Colonic mucosa (tissue), 4 donors: ENCODE data around the gene BET1L. TPM values are rescaled to one million over a fixed set of nuclear protein-coding genes. Genes with fewer than 3 reads are reported as not detected.
"Not testable (repeated sequence)": the region's sequence is repeated elsewhere in the genome, so short reads cannot be mapped to it uniquely, and the experiment has no call there.

Experiments used
- DNase-seq: peaks from one replicate; pipeline ENCODE4 v3.0.0-alpha.2; 2020
- H3K27ac ChIP-seq: fragments of 200-600 bp; one replicate; pipeline ENCODE4 v1.8.0; 2021
- H3K27me3 ChIP-seq: fragments of 200-600 bp; one replicate; pipeline ENCODE4 v1.8.0; 2021
- H3K36me3 ChIP-seq: fragments of 200-600 bp; one replicate; pipeline ENCODE4 v1.8.0; 2021
- H3K4me1 ChIP-seq: fragments of 200-600 bp; one replicate; pipeline ENCODE4 v1.8.0; 2021; ENCODE audit warnings: mild to moderate bottlenecking
- H3K4me3 ChIP-seq: fragments of 200-600 bp; one replicate; pipeline ENCODE4 v1.8.0; 2021
- H3K9ac ChIP-seq, 2 donors: one replicate each; pipeline ENCODE4 v1.7.0; 2013; ENCODE audit warnings: control low read depth in 2 of 2, low read depth in 2 of 2, low read length in 2 of 2
- H3K9me3 ChIP-seq: fragments of 200-600 bp; one replicate; pipeline ENCODE4 v1.8.0; 2021
- intact Hi-C: fragments of 100-400 bp; cut with DNase I; formaldehyde crosslinking; loops from one replicate; pipeline ENCODE4 v1.14.1; 2022
- total RNA-seq, 2 donors: library from RNA; stranded (reverse); fragmentation: NEBNext Ultra II Directional in 1 of 2; extraction: Animal tissue kit (Norgen Biotek cat#: 25700) in 1 of 2; gene quantifications; one replicate each; pipeline ENCODE4 v1.2.1, GENCODE V29; 2021
- TF ChIP-seq, protein P1 (sequence below): fragments of 200-600 bp; IDR thresholded peaks from one replicate; pipeline ENCODE4 v1.8.0; 2022; ENCODE audit warnings: antibody characterized with exemption, mild to moderate bottlenecking
- donor health status: healthy.
- donor health status: DM: no; HTN: no; CAD: no.
- donor health status: DM: no; HTN: no; CAD: no.

Gene BET1L
- total RNA-seq, 2 donors from 2014 or later = 51.0 to 62.2 TPM

- Histone ChIP-seq H3K27ac (no peak overlapping the region), H3K27me3 (no peaks in the 10 kb centered on the region), H3K4me1 (no peaks in the 10 kb centered on the region), H3K4me3 (no peak overlapping the region), H3K9ac (no peak overlapping the region), H3K36me3 (no peaks in the 10 kb centered on the region), H3K9me3 (no peaks in the 10 kb centered on the region)
- DNase-seq = no peak
- TF ChIP-seq, protein P1, sequence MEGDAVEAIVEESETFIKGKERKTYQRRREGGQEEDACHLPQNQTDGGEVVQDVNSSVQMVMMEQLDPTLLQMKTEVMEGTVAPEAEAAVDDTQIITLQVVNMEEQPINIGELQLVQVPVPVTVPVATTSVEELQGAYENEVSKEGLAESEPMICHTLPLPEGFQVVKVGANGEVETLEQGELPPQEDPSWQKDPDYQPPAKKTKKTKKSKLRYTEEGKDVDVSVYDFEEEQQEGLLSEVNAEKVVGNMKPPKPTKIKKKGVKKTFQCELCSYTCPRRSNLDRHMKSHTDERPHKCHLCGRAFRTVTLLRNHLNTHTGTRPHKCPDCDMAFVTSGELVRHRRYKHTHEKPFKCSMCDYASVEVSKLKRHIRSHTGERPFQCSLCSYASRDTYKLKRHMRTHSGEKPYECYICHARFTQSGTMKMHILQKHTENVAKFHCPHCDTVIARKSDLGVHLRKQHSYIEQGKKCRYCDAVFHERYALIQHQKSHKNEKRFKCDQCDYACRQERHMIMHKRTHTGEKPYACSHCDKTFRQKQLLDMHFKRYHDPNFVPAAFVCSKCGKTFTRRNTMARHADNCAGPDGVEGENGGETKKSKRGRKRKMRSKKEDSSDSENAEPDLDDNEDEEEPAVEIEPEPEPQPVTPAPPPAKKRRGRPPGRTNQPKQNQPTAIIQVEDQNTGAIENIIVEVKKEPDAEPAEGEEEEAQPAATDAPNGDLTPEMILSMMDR = no peak
- intact Hi-C loops = no loop called here
These were observed 8.9 kb downstream of the BET1L start for GRCh38 chr11:198236-198806.

GRCh38 chr11:197741-198235, 9.4 kb downstream of the BET1L start:
- Histone ChIP-seq H3K4me3 (no peak overlapping the region), H3K9ac (no peak overlapping the region), H3K27me3 (no peaks in the 10 kb centered on the region), H3K36me3 (no peaks in the 10 kb centered on the region), H3K4me1 (no peaks in the 10 kb centered on the region), H3K9me3 (no peaks in the 10 kb centered on the region), H3K27ac (no peak overlapping the region)
- TF ChIP-seq, protein P1 = no peak
- peak; percentile 13 for DNase-seq
- intact Hi-C loops = no loop called here

GRCh38 chr11:196786-197731, 10.1 kb downstream of the BET1L start:
- H3K27ac ChIP-seq = no peak overlapping the region
- peak; percentile 13 for DNase-seq
- TF ChIP-seq, protein P1 = no peak

GRCh38 chr11:193481-193880, 13.7 kb downstream of the BET1L start:
- intact Hi-C loops, H3K27ac ChIP-seq, H3K27me3 ChIP-seq, H3K9ac ChIP-seq, H3K36me3 ChIP-seq, H3K4me3 ChIP-seq, H3K4me1 ChIP-seq, H3K9me3 ChIP-seq: not testable (repeated sequence)
- DNase-seq = peak; percentile 16

More at GRCh38 chr11:196786-197731, 10.1 kb downstream of the BET1L start:
- no peaks in the 10 kb centered on the region for H3K27me3 ChIP-seq
- H3K9me3 ChIP-seq = no peaks in the 10 kb centered on the region
- no peak overlapping the region for H3K9ac ChIP-seq
- intact Hi-C loops = no loop called here
- H3K4me1 ChIP-seq = no peaks in the 10 kb centered on the region
- no peaks in the 10 kb centered on the region for H3K36me3 ChIP-seq
- no peak overlapping the region for H3K4me3 ChIP-seq

DNA sequence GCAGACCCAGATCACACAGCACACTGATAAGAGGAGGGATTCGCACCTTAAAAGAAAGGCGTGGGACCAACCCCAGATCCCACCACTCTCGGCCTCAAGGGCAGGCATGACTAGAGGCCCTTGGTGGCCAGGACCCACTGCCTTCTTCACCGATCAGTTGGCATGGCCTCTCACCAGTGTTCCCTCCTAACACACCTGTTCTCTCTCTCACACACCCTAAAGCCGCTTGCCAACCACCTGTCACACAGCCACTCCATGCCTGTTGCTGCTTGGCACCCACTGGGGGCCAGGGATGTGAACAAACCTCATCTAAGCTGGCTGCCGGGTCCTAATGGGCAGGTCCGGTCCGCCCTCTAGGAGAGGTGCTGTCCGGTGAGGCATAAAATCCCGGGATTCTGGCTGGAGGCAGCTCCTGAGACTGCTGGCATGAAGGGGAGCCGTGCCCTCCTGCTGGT, 14.5 kb downstream of the BET1L start, which contains the start of gene SCGB1C1:
TSS of gene SCGB1C1 (plus strand) at position 405 of the 455 bp plus-strand sequence. CDS start at position 427, 22 bp downstream.
- H3K27me3 ChIP-seq, H3K4me1 ChIP-seq, H3K36me3 ChIP-seq, H3K9me3 ChIP-seq, H3K27ac ChIP-seq, H3K9ac ChIP-seq, DNase-seq, intact Hi-C loops, H3K4me3 ChIP-seq: not testable (repeated sequence)
